ENCODE data around the gene DSC1.
"Not testable (repeated sequence)": the region's sequence is repeated elsewhere in the genome, so short reads cannot be mapped to it uniquely, and the experiment has no call there.

DSC1 gene

DNA sequence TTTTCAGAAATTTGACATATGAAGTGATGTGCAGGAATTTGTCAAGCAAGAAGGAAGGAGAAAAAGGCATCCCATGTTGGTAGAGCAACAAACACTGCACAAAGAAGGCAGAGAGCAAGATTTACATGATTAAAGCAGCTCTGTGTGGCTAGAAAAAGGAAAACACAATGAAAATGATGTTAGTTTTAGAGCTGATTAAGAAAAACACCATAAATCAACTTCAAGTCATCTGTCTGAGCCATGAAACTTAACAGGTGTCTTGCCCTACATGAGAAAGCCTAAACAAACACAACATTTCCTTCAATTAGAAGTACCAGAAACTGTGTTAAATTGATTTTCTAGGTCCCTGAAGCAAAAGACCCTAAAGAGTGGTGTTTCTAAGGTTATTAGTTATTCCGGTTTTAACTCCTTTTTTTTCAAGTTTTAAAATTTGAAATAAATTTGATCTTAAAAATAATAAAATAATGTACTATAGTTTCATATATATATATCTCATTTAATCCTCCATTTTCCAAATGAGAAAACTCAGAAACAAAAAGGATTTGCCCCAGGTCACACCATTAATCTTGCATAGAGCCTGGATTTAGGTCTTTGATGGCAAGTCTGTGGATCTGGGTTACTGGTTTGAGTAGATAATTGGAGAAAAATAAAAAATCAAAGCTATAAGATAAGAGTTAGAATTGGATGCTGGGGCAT, 8.6 kb upstream of the DSC1 start:
- no peak for DNase-seq (ENCODE audit: low spot score)

DNA sequence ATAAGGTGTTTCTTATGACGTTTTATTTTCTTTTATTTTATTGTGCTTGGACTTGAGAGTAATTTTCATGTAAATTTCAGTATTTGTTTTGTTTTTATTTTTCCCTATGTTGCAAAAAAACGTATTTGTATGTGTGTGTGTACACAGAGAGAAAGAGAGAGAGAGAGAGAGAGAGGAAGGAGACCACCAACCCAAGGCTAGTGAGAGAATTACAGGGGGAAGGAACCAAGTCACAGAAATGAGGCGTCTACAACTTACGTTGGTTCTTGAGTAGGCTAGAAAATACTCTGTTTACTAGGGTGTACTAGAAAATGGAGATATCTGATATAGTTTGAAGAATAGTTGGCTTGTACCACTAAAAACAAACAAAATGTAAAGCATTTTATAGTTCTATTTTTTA, 7.7 kb upstream of the DSC1 start:
- DNase-seq (ENCODE audit: low spot score) = no peak

GRCh38 chr18:31162419-31162793, 250 bp downstream of the DSC1 start:
- DNase-seq (ENCODE audit: low spot score) = no peak

DNA sequence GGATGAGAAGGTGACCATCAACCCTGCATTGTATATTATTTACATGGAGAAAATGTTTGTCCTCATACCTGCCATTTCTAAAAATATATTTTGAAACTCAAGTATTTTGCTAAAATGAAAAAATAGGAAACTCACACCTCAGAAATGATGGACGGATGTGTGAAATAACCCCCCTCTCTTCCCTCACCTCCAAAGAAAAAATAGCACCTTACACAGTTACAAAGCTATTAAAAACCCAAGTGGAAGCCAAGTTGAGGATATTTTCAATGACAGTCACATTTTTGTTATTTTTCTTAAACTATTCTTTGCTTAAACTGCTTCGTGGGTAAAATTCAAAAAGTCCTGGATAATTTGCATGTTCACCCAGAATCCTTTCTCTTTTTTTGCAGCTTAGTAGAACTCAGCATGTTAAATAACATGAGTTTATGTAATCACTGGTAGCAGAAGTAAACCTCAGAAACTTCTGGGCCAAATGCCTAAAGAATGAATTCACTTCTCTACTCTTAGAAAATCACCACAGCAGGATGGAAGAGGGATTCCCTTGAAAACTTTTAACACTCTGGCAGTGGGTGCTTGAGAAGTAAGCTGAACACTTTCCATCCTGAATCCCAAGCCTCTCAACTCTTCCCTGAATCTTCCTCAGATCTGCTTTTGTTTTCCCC, 768 bp downstream of the DSC1 start:
- DNase-seq (ENCODE audit: low spot score) = no peak

GRCh38 chr18:31156821-31157763, 5.6 kb downstream of the DSC1 start:
- DNase-seq (ENCODE audit: low spot score) = no peak

- DNase-seq (ENCODE audit: low spot score) = no peak
Observed at GRCh38 chr18:31155498-31155897, 7.2 kb downstream of the DSC1 start.

- no peak for DNase-seq (ENCODE audit: low spot score)
Observed at GRCh38 chr18:31154181-31154580, 8.5 kb downstream of the DSC1 start.

DNA sequence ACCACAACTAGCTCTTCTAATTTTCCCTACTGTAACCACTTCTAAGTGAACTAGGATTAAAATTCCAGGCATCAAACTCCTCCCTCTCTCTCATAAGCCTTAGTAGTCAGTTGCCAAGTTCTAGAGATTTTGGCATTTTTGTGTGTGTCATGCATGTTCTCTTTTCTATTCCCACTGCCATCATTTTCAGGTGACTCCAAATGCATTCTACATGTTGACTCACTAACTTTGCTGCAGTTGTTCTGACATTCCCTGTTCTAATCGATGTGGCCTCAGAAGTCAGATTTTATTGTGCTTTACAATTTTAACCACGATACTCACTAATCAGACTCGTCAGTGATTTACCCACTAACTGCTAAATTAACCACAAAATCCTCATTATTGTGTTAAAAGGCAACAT, 13.3 kb downstream of the DSC1 start:
- DNase-seq (ENCODE audit: low spot score) = no peak

DNA sequence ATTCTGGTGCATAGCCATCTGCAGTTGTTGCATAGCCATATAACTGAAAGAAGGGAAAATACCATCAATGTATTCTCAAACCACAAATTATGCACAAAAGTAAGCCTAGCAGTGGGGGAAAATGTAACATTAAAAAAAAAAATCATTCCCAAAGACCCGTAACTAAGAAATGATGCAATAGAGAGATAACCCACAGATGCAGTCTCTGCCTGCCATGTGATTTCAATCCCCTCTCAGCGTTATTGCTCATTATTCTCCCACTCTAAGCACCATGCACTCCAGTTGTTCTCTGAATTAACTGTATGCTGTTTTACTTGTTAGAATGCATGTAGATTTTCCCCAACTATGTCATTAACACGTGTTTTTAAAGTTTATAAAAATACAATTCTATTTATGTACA, 14.1 kb downstream of the DSC1 start:
- no peak for DNase-seq (ENCODE audit: low spot score)

GRCh38 chr18:31146809-31147208, 15.8 kb downstream of the DSC1 start:
- DNase-seq (ENCODE audit: low spot score) = no peak

DNA sequence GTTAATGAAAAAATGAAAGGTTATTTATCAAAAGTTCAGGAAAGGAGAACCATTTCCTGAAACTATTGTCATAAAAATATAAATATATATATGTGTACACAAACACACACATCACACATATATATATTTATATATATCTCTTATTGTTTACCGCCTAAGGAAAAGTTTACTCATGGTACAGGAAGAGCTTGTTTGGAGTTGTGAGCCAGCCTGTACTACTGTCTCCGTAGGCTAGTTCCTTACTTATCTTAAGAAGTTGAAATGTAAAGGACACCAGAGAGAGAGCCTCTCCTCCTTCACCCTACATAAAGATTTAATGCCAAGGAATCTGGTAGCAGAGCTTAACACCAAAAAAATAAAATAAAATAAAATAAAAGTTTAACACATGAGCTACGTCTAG, 19.6 kb downstream of the DSC1 start:
- no peak for DNase-seq (ENCODE audit: low spot score)

- DNase-seq (ENCODE audit: low spot score) = no peak
Observed at GRCh38 chr18:31138709-31139108, 23.9 kb downstream of the DSC1 start.

- DNase-seq (ENCODE audit: low spot score) = no peak
Observed at GRCh38 chr18:31134988-31135529, 27.6 kb downstream of the DSC1 start.

GRCh38 chr18:31129398-31130115, 33.1 kb downstream of the DSC1 start:
- DNase-seq (ENCODE audit: low spot score) = no peak

DNA sequence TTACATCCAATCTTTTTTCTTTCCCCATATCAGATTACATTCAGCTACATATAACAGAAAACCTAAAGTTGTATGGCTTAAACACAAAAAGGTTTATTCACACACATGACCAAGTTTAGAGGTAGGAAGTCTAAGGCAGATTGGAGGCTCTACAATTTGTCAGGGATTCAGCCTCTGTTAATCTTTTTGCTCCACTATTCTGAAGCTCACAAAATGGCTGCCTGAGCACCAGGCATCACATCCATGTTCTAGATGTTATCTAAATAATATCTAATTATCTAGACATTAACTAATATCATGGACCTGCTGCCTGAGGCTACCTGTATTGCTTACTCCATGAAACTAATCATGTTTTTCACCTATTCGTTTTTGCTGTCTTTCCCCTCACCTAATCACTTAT, 36.8 kb downstream of the DSC1 start:
- no peak for DNase-seq (ENCODE audit: low spot score)

GRCh38 chr18:31123125-31123524, 39.5 kb downstream of the DSC1 start:
- DNase-seq (ENCODE audit: low spot score) = not testable (repeated sequence)

GRCh38 chr18:31120594-31120993, 42.1 kb downstream of the DSC1 start:
- DNase-seq (ENCODE audit: low spot score) = no peak

GRCh38 chr18:31116853-31117595, 45.6 kb downstream of the DSC1 start:
- no peak for DNase-seq (ENCODE audit: low spot score)

- no peak for DNase-seq (ENCODE audit: low spot score)
Observed at GRCh38 chr18:31112804-31113203, 49.9 kb downstream of the DSC1 start.

DNA sequence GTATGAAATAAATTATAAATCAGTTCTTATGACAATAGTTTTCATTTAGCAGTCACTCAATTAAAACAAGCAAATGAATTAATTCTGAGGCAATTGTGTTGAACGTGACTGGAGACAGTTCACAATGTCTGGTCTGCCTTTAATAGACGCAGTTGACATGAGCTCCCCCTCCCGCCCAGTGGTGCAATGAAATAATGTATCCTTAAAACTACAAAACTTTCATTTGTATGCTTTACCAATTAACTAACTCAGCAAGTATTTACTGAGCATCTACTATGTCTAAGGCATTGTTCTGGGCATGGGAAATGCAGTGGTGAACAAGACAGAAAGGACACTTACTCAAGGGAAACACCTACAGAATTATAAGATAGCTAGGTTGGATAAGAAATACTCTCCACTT, 56.9 kb downstream of the DSC1 start:
- no peak for DNase-seq (ENCODE audit: low spot score)

- DNase-seq (ENCODE audit: low spot score) = no peak
Observed at GRCh38 chr18:31104444-31104843, 58.2 kb downstream of the DSC1 start.

All from CD4-positive, alpha-beta T cell treated with Interleukin-15 for 4 hours (primary cell).